ENCODE results near the gene AKT1. TPM values are rescaled to one million over a fixed set of nuclear protein-coding genes. Genes with fewer than 3 reads are reported as not detected.

AKT1 gene
- total and polyA plus RNA-seq, 2 of the 13 experiments (the other 11 are each of a cell fraction or from before 2014, with no cell fraction given), result 96.2 to 116 TPM

DNA sequence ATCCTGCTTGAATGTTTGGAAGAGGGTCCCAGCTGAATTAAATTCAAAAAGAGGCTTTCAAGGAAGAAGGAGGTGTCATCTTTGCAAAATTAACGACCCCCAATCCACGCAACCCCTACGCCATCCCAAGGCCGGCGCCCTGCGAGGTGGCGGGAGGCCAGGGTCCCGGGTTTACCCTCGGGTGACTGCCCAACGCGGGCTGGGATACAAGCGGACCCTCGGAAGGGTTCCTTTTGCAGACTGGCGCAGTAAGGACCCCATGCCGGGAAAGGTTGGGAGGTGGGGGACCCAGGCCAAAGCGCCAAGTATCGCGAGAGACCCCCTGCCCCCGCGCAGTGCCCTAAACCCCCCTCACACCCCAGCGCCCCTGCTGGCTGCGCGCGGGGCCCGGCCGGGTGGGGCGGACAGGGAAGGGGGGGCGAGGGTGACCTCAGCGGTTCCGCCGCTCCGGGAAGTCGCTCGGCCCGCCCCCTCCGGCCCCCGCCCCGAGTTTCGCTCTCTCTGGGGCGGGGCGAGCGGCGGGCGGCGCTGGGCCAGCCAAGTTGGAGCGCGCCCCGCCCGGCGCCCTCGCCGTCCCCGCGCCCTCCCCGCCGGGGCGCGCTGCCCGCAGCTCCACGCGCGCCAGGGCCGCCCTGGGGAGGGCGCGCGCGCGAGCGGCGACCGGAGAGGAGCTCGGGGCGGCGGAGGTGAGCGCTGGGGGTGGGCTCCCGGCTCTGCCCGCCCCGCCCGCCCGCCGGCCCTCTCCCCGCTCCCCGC is 4.6 kb upstream of the AKT1 start (continued):
- peak; percentile 74; the same call in 1 of the 2 replicates for TF ChIP-seq CHD4 (IDR thresholded peaks at IDR 0.05; ENCODE audit: borderline replicate concordance, low read length)
- TF ChIP-seq ZSCAN29 (CRISPR knock-in tag; conservative IDR thresholded peaks at IDR 0.05), result no peak
- TF ChIP-seq ZNF720 (CRISPR knock-in tag; IDR thresholded peaks at IDR 0.05), result no peak
- TF ChIP-seq, protein P1, sequence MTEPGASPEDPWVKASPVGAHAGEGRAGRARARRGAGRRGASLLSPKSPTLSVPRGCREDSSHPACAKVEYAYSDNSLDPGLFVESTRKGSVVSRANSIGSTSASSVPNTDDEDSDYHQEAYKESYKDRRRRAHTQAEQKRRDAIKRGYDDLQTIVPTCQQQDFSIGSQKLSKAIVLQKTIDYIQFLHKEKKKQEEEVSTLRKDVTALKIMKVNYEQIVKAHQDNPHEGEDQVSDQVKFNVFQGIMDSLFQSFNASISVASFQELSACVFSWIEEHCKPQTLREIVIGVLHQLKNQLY (CRISPR knock-in tag; IDR thresholded peaks at IDR 0.05), result 0 out of 2 replicates have a peak, but pooled peaks have one; percentile 38
- TF ChIP-seq, protein P2, sequence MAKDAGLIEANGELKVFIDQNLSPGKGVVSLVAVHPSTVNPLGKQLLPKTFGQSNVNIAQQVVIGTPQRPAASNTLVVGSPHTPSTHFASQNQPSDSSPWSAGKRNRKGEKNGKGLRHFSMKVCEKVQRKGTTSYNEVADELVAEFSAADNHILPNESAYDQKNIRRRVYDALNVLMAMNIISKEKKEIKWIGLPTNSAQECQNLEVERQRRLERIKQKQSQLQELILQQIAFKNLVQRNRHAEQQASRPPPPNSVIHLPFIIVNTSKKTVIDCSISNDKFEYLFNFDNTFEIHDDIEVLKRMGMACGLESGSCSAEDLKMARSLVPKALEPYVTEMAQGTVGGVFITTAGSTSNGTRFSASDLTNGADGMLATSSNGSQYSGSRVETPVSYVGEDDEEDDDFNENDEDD (CRISPR knock-in tag; IDR thresholded peaks at IDR 0.05; ENCODE audit: borderline replicate concordance), result no peak
- TF ChIP-seq ZNF337 (CRISPR knock-in tag; IDR thresholded peaks at IDR 0.05; ENCODE audit: borderline replicate concordance, low read depth), result no peak
- TF ChIP-seq NR2C2 (CRISPR knock-in tag; IDR thresholded peaks at IDR 0.05; ENCODE audit: borderline replicate concordance), result no peak; the same call in 1 of the 2 replicates
- TF ChIP-seq, protein P3, sequence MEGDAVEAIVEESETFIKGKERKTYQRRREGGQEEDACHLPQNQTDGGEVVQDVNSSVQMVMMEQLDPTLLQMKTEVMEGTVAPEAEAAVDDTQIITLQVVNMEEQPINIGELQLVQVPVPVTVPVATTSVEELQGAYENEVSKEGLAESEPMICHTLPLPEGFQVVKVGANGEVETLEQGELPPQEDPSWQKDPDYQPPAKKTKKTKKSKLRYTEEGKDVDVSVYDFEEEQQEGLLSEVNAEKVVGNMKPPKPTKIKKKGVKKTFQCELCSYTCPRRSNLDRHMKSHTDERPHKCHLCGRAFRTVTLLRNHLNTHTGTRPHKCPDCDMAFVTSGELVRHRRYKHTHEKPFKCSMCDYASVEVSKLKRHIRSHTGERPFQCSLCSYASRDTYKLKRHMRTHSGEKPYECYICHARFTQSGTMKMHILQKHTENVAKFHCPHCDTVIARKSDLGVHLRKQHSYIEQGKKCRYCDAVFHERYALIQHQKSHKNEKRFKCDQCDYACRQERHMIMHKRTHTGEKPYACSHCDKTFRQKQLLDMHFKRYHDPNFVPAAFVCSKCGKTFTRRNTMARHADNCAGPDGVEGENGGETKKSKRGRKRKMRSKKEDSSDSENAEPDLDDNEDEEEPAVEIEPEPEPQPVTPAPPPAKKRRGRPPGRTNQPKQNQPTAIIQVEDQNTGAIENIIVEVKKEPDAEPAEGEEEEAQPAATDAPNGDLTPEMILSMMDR (CRISPR knock-in tag; IDR thresholded peaks at IDR 0.05), result peak; percentile 64
- TF ChIP-seq, protein P4, sequence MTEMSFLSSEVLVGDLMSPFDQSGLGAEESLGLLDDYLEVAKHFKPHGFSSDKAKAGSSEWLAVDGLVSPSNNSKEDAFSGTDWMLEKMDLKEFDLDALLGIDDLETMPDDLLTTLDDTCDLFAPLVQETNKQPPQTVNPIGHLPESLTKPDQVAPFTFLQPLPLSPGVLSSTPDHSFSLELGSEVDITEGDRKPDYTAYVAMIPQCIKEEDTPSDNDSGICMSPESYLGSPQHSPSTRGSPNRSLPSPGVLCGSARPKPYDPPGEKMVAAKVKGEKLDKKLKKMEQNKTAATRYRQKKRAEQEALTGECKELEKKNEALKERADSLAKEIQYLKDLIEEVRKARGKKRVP (CRISPR knock-in tag; IDR thresholded peaks at IDR 0.05), result 0 out of 4 replicates have a peak, but pooled peaks of 1 of the 2 experiments have one; percentile 24
- TF ChIP-seq CBFB (CRISPR knock-in tag; IDR thresholded peaks at IDR 0.05), result peak; percentile 36; the same call in 1 of the 2 replicates
- TF ChIP-seq NR1H2 (CRISPR knock-in tag; IDR thresholded peaks at IDR 0.05; ENCODE audit: borderline replicate concordance, low read depth), result no peak
- no peak for TF ChIP-seq IKZF4 (CRISPR knock-in tag; IDR thresholded peaks at IDR 0.05; ENCODE audit: borderline replicate concordance, low read depth, not compliant biosample characterization)
- peak; percentile 43; the same call in 1 of the 2 replicates for TF ChIP-seq ELF3 (CRISPR knock-in tag; IDR thresholded peaks at IDR 0.05)
- TF ChIP-seq, protein P5, sequence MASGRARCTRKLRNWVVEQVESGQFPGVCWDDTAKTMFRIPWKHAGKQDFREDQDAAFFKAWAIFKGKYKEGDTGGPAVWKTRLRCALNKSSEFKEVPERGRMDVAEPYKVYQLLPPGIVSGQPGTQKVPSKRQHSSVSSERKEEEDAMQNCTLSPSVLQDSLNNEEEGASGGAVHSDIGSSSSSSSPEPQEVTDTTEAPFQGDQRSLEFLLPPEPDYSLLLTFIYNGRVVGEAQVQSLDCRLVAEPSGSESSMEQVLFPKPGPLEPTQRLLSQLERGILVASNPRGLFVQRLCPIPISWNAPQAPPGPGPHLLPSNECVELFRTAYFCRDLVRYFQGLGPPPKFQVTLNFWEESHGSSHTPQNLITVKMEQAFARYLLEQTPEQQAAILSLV (CRISPR knock-in tag; IDR thresholded peaks at IDR 0.05; ENCODE audit: borderline replicate concordance), result peak; percentile 56; the same call in 1 of the 2 replicates
- no peak for TF ChIP-seq ZNF781 (CRISPR knock-in tag; IDR thresholded peaks at IDR 0.05; ENCODE audit: borderline replicate concordance, not compliant biosample characterization)
- TF ChIP-seq ZNF20 (CRISPR knock-in tag; IDR thresholded peaks at IDR 0.05), result no peak
- TF ChIP-seq PHF20 (CRISPR knock-in tag; IDR thresholded peaks at IDR 0.05), result 0 out of 2 replicates have a peak, but pooled peaks have one; percentile 24
- TF ChIP-seq, protein P6, sequence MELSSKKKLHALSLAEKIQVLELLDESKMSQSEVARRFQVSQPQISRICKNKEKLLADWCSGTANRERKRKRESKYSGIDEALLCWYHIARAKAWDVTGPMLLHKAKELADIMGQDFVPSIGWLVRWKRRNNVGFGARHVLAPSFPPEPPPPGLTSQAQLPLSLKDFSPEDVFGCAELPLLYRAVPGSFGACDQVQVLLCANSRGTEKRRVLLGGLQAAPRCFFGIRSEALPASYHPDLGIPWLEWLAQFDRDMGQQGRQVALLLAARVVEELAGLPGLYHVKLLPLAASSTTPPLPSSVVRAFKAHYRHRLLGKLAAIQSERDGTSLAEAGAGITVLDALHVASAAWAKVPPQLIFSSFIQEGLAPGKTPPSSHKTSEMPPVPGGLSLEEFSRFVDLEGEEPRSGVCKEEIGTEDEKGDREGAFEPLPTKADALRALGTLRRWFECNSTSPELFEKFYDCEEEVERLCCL (CRISPR knock-in tag; IDR thresholded peaks at IDR 0.05; ENCODE audit: borderline replicate concordance), result no peak
- TF ChIP-seq ZNF713 (CRISPR knock-in tag; IDR thresholded peaks at IDR 0.05), result no peak
- TF ChIP-seq ZNF572 (CRISPR knock-in tag; IDR thresholded peaks at IDR 0.05), result 0 out of 2 replicates have a peak, but pooled peaks have one; percentile 2
- no peak for TF ChIP-seq ZSCAN30 (CRISPR knock-in tag; IDR thresholded peaks at IDR 0.05)
- TF ChIP-seq HCFC1 (IDR thresholded peaks at IDR 0.05; ENCODE audit: low read depth, low read length), result no peak
